ENCODE data around the gene CLDN2. TPM values are rescaled to one million over a fixed set of nuclear protein-coding genes. Genes with fewer than 3 reads are reported as not detected.

The CLDN2 gene
- total RNA-seq, 1 donor from 2014 or later, result not detected

GRCh38 chrX:106903856-106904528 lies 16.2 kb upstream of the CLDN2 start:
- DNase-seq (ENCODE audit: low spot score in 2 of 2, unreplicated experiment in 2 of 2), result no peak
- H3K4me1 Mint-ChIP-seq, result peaks cover 14% of the 10 kb centered on the region
- H3K4me3 Mint-ChIP-seq, result no peak overlapping the region
- H3K27me3 Mint-ChIP-seq (ENCODE audit: low read depth), result peaks cover 6% of the 10 kb centered on the region
- H3K27ac Mint-ChIP-seq, result no peak overlapping the region
- no peaks in the 10 kb centered on the region for H3K36me3 Mint-ChIP-seq
- peaks cover 16% of the 10 kb centered on the region for H3K9me3 Mint-ChIP-seq
- TF ChIP-seq CTCF (IDR thresholded peaks at IDR 0.05; ENCODE audit: unreplicated experiment), result no peak

- H3K9me3 Mint-ChIP-seq, result peaks cover 14% of the 10 kb centered on the region
- H3K4me1 Mint-ChIP-seq, result peaks cover 14% of the 10 kb centered on the region
- DNase-seq (ENCODE audit: low spot score in 2 of 2, unreplicated experiment in 2 of 2), result no peak
- peaks cover 4% of the 10 kb centered on the region for H3K27me3 Mint-ChIP-seq (ENCODE audit: low read depth)
- no peak for TF ChIP-seq CTCF (IDR thresholded peaks at IDR 0.05; ENCODE audit: unreplicated experiment)
- no peak overlapping the region for H3K4me3 Mint-ChIP-seq
- no peaks in the 10 kb centered on the region for H3K36me3 Mint-ChIP-seq
- H3K27ac Mint-ChIP-seq, result no peak overlapping the region
These were observed 15.0 kb upstream of the CLDN2 start for GRCh38 chrX:106905064-106905708.

- DNase-seq (ENCODE audit: low spot score in 2 of 2, unreplicated experiment in 2 of 2), result no peak
- peaks cover 14% of the 10 kb centered on the region for H3K4me1 Mint-ChIP-seq
These were observed 13.8 kb upstream of the CLDN2 start for GRCh38 chrX:106906361-106906760.

GRCh38 chrX:106912864-106913263 lies 7.3 kb upstream of the CLDN2 start:
- Mint-ChIP-seq H3K9me3 (peaks cover 24% of the 10 kb centered on the region), H3K27me3 (ENCODE audit: low read depth) (no peaks in the 10 kb centered on the region), H3K27ac (no peak overlapping the region), H3K4me1 (no peaks in the 10 kb centered on the region), H3K36me3 (no peaks in the 10 kb centered on the region), H3K4me3 (no peak overlapping the region)
- no peak for DNase-seq (ENCODE audit: low spot score in 2 of 2, unreplicated experiment in 2 of 2)
- no peak for TF ChIP-seq CTCF (IDR thresholded peaks at IDR 0.05; ENCODE audit: unreplicated experiment)

More at GRCh38 chrX:106906361-106906760, 13.8 kb upstream of the CLDN2 start:
- H3K9me3 Mint-ChIP-seq, result peaks cover 16% of the 10 kb centered on the region
- peak overlapping the region; percentile 9 for H3K27ac Mint-ChIP-seq
- H3K36me3 Mint-ChIP-seq, result no peaks in the 10 kb centered on the region
- H3K27me3 Mint-ChIP-seq (ENCODE audit: low read depth), result peaks cover under 1% of the 10 kb centered on the region
- TF ChIP-seq CTCF (IDR thresholded peaks at IDR 0.05; ENCODE audit: unreplicated experiment), result no peak
- no peak overlapping the region for H3K4me3 Mint-ChIP-seq

- Mint-ChIP-seq H3K9me3 (peaks cover 16% of the 10 kb centered on the region), H3K4me1 (peaks cover 4% of the 10 kb centered on the region), H3K36me3 (no peaks in the 10 kb centered on the region), H3K4me3 (no peak overlapping the region), H3K27ac (no peak overlapping the region), H3K27me3 (ENCODE audit: low read depth) (no peaks in the 10 kb centered on the region)
- TF ChIP-seq CTCF (IDR thresholded peaks at IDR 0.05; ENCODE audit: unreplicated experiment), result no peak
- DNase-seq (ENCODE audit: low spot score in 2 of 2, unreplicated experiment in 2 of 2), result no peak
These were observed 2.2 kb upstream of the CLDN2 start for GRCh38 chrX:106917830-106918500.
